Stomach (tissue), 4 donors: Measurements from ENCODE around the gene TMPRSS4.

Experiments
- CTCF ChIP-seq, 7 experiments: fragments of 450-650 bp in 4 of 7; fragments of 200-600 bp in 3 of 7; sonication (generic) in 3 of 7; IDR thresholded peaks; one replicate each; pipeline ENCODE4 v1.5.1; 2016 to 2019; ENCODE audit warnings: antibody characterized with exemption in 7 of 7, control low read depth in 2 of 7, mild to moderate bottlenecking in 1 of 7
- POLR2A ChIP-seq, 4 donors: fragments of 450-650 bp; IDR thresholded peaks; one replicate each; pipeline ENCODE4 v1.6.1; 2016; ENCODE audit warnings: antibody characterized with exemption in 4 of 4, control low read depth in 2 of 4, mild to moderate bottlenecking in 1 of 4, moderate library complexity in 1 of 4

GRCh38 chr11:118048472-118049370, 28.2 kb upstream of the TMPRSS4 start:
- TF ChIP-seq CTCF (IDR thresholded peaks at IDR 0.05) (no peak), POLR2A (IDR thresholded peaks at IDR 0.05) (no peak)
